Endothelial cell (in vitro differentiated cells): ENCODE measurements around the gene NFKBIE. TPM values are rescaled to one million over a fixed set of nuclear protein-coding genes. Genes with fewer than 3 reads are reported as not detected.
A peak's percentile ranks its signal among the peaks of the same experiment; 100 is the strongest.

ENCODE experiments used
- DNase-seq: peaks from one replicate; pipeline ENCODE4 v3.0.0; 2021; ENCODE audit warnings: low spot score
- H3K27ac Mint-ChIP-seq: one replicate; pipeline ENCODE4 v1.8.0; 2021; ENCODE audit warnings: mixed read lengths, inconsistent platforms; ENCODE audit not compliant: unreplicated experiment
- H3K27me3 Mint-ChIP-seq: one replicate; pipeline ENCODE4 v1.8.0; 2021; ENCODE audit warnings: mild to moderate bottlenecking, moderate library complexity, mixed read lengths, inconsistent platforms; ENCODE audit not compliant: unreplicated experiment
- H3K36me3 Mint-ChIP-seq: one replicate; pipeline ENCODE4 v1.8.0; 2021; ENCODE audit warnings: mild to moderate bottlenecking, low read depth, mixed read lengths, inconsistent platforms; ENCODE audit not compliant: unreplicated experiment
- H3K4me1 Mint-ChIP-seq: one replicate; pipeline ENCODE4 v1.8.0; 2021; ENCODE audit warnings: mild to moderate bottlenecking, mixed read lengths, inconsistent platforms; ENCODE audit not compliant: unreplicated experiment
- H3K4me3 Mint-ChIP-seq: one replicate; pipeline ENCODE4 v1.8.0; 2021; ENCODE audit warnings: mild to moderate bottlenecking, mixed read lengths, inconsistent platforms; ENCODE audit not compliant: unreplicated experiment
- H3K9me3 Mint-ChIP-seq: one replicate; pipeline ENCODE4 v1.8.0; 2021; ENCODE audit warnings: mixed read lengths, inconsistent platforms; ENCODE audit not compliant: unreplicated experiment
- CTCF ChIP-seq: fragments of 200-600 bp; sonication (generic); IDR thresholded peaks from one replicate; pipeline ENCODE4 v1.5.0; 2021; ENCODE audit warnings: antibody characterized with exemption; ENCODE audit not compliant: unreplicated experiment
- total RNA-seq: library from RNA; stranded (reverse); fragmentation: NEBNext Ultra II Directional; extraction: Animal tissue kit (Norgen Biotek cat#: 25700); gene quantifications from one replicate; pipeline ENCODE4 v1.2.1, GENCODE V29; 2021; ENCODE audit not compliant: unreplicated experiment

The NFKBIE gene
- total RNA-seq, 1 donor from 2014 or later: 16.7 TPM

DNA sequence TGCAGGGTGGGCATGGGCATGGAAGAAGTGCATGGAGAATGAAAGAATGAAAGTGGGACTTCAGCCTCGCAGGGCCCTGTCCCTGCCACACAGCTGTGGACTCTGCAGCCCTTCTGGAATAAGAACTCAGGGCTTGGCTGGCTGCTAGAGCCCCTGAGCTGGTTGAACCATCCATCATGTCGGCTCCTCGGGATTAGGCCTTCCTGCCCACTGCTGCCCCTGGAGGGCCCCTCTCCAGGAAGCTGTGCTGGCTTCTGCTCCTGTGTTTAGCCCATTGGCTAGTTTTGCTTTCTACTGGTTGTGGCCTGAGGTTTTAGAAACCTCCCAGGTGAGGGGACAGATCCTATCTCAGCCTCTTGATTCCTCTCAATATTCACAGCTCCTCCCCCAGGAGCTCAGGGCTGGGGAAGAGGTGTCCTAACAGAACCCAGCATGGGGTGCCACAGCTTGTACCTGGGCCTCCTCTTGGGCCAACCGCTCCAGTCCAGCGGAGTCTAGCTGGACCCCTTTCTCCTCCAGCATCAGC, 39.9 kb upstream of the NFKBIE start:
- peak overlapping the region; percentile 19 for H3K27ac Mint-ChIP-seq
- H3K9me3 Mint-ChIP-seq: no peaks in the 10 kb centered on the region
- H3K27me3 Mint-ChIP-seq: peaks cover 3% of the 10 kb centered on the region
- no peak for DNase-seq
- TF ChIP-seq CTCF: no peak
- peaks cover 42% of the 10 kb centered on the region for H3K36me3 Mint-ChIP-seq
- no peak overlapping the region for H3K4me3 Mint-ChIP-seq
- H3K4me1 Mint-ChIP-seq: peaks cover 2% of the 10 kb centered on the region

GRCh38 chr6:44304282-44305199, 39.2 kb upstream of the NFKBIE start:
- TF ChIP-seq CTCF: peak; percentile 82
- peaks cover 2% of the 10 kb centered on the region for H3K4me1 Mint-ChIP-seq
- peak; percentile 62 for DNase-seq
- no peak overlapping the region for H3K4me3 Mint-ChIP-seq
- H3K27me3 Mint-ChIP-seq: peaks cover 5% of the 10 kb centered on the region
- no peak overlapping the region for H3K27ac Mint-ChIP-seq
- H3K36me3 Mint-ChIP-seq: peaks cover 37% of the 10 kb centered on the region
- no peaks in the 10 kb centered on the region for H3K9me3 Mint-ChIP-seq

GRCh38 chr6:44303842-44304241, 38.5 kb upstream of the NFKBIE start:
- Mint-ChIP-seq H3K27me3 (peaks cover 8% of the 10 kb centered on the region), H3K27ac (no peak overlapping the region), H3K9me3 (no peaks in the 10 kb centered on the region), H3K4me3 (no peak overlapping the region), H3K36me3 (peaks cover 33% of the 10 kb centered on the region), H3K4me1 (peaks cover 5% of the 10 kb centered on the region)
- no peak for TF ChIP-seq CTCF
- DNase-seq: no peak

GRCh38 chr6:44302856-44303255, 37.5 kb upstream of the NFKBIE start:
- DNase-seq: no peak
- Mint-ChIP-seq H3K27ac (no peak overlapping the region), H3K9me3 (no peaks in the 10 kb centered on the region), H3K36me3 (peaks cover 28% of the 10 kb centered on the region), H3K27me3 (peaks cover 6% of the 10 kb centered on the region), H3K4me1 (peaks cover 3% of the 10 kb centered on the region), H3K4me3 (no peak overlapping the region)
- TF ChIP-seq CTCF: no peak
